ENCODE measurements around the gene ATP5F1A. TPM values are rescaled to one million over a fixed set of nuclear protein-coding genes. Genes with fewer than 3 reads are reported as not detected.

Gene ATP5F1A
- total and polyA plus RNA-seq, 2 donors (not counting 3 experiments of a cell fraction or from before 2014, with no cell fraction given): 405 to 585 TPM

DNA sequence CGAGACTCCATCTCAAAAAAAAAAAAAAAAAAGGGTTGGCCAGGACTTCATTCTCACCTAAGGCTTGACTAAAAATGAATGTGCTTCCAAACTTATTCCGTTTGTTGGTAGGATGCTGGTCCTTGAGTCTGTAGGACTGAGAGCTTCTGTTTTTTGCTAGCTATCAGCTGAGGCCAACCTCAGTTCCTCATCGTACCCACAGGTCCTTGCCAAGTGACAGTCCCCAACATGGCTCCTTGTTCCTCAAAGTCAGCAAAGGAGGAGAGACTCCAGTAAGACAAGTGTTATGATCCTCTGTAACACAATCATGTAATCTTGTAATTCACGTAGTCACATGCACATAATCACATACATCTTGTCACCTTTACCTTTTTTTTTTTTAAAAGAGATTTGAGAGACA, 43.1 kb upstream of the ATP5F1A start:
- no peak for DNase-seq (ENCODE audit: low read depth, low spot score)
- CTCF ChIA-PET: interaction anchor here (2.9 to 13.3 kb wide), 2 partner anchors 32 to 517 kb away, joined by 9 to 199 read pairs; partner anchors contain the start of gene LOXHD1
- Histone ChIP-seq H3K4me3 (replicated peaks in 1 of 3; ENCODE audit: insufficient read depth in 1 of 3, low read depth in 1 of 3, low read length in 3 of 3) (no peak overlapping the region), H3K9me1 (replicated peaks; ENCODE audit: control insufficient read depth, extremely low read depth, insufficient read depth, low read length) (no peaks in the 10 kb centered on the region), H3K9me3 (replicated peaks; ENCODE audit: control insufficient read depth, insufficient read depth, low read length) (no peaks in the 10 kb centered on the region), H3K4me2 (ENCODE audit: insufficient read depth, low read length) (no peak overlapping the region), H4K20me1 (replicated peaks; ENCODE audit: control insufficient read depth, extremely low read depth, insufficient read depth, low read length) (no peaks in the 10 kb centered on the region), H2AFZ (ENCODE audit: low read depth, low read length) (no peak overlapping the region), H3K27ac (ENCODE audit: insufficient read depth, low read depth, low read length) (no peak overlapping the region), H3K9ac (replicated peaks; ENCODE audit: extremely low read depth, insufficient read depth, low read length) (no peak overlapping the region), H3K36me3 (ENCODE audit: control insufficient read depth in 2 of 2, extremely low read depth in 1 of 2, insufficient read depth in 2 of 2, low read length in 2 of 2) (no peaks in the 10 kb centered on the region), H3K4me1 (ENCODE audit: control insufficient read depth, extremely low read depth, insufficient read depth, low read length) (no peaks in the 10 kb centered on the region), H3K27me3 (ENCODE audit: control insufficient read depth in 2 of 2, insufficient read depth in 2 of 2, low read length in 2 of 2) (no peaks in the 10 kb centered on the region), H3K79me2 (ENCODE audit: control insufficient read depth, insufficient read depth, low read length) (no peaks in the 10 kb centered on the region)
- no peak for TF ChIP-seq EZH2 (IDR thresholded peaks at IDR 0.05; ENCODE audit: borderline replicate concordance, low read depth, low read length, severe bottlenecking)
- no peak for TF ChIP-seq FOS (IDR thresholded peaks at IDR 0.05; ENCODE audit: borderline replicate concordance, insufficient read depth, low read length)
- TF ChIP-seq POLR2AphosphoS5 (IDR thresholded peaks at IDR 0.05; ENCODE audit: insufficient read depth, low read depth, low read length): no peak
- no peak for TF ChIP-seq MYC (IDR thresholded peaks at IDR 0.05; ENCODE audit: low read depth, low read length)
- TF ChIP-seq, protein P1, sequence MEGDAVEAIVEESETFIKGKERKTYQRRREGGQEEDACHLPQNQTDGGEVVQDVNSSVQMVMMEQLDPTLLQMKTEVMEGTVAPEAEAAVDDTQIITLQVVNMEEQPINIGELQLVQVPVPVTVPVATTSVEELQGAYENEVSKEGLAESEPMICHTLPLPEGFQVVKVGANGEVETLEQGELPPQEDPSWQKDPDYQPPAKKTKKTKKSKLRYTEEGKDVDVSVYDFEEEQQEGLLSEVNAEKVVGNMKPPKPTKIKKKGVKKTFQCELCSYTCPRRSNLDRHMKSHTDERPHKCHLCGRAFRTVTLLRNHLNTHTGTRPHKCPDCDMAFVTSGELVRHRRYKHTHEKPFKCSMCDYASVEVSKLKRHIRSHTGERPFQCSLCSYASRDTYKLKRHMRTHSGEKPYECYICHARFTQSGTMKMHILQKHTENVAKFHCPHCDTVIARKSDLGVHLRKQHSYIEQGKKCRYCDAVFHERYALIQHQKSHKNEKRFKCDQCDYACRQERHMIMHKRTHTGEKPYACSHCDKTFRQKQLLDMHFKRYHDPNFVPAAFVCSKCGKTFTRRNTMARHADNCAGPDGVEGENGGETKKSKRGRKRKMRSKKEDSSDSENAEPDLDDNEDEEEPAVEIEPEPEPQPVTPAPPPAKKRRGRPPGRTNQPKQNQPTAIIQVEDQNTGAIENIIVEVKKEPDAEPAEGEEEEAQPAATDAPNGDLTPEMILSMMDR (IDR thresholded peaks at IDR 0.05; ENCODE audit: extremely low read depth in 1 of 2, insufficient read depth in 1 of 2, low read depth in 1 of 2, low read length in 2 of 2): no peak
- TF ChIP-seq JUN (IDR thresholded peaks at IDR 0.05; ENCODE audit: borderline replicate concordance, insufficient read depth, insufficient read length, low read depth): no peak
- no peak for TF ChIP-seq POLR2A (IDR thresholded peaks at IDR 0.05; ENCODE audit: low read depth, low read length)
- no peak for TF ChIP-seq GATA2 (IDR thresholded peaks at IDR 0.05; ENCODE audit: insufficient read depth, insufficient read length, low read depth, low read length)
- TF ChIP-seq, protein P2, sequence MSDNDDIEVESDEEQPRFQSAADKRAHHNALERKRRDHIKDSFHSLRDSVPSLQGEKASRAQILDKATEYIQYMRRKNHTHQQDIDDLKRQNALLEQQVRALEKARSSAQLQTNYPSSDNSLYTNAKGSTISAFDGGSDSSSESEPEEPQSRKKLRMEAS (IDR thresholded peaks at IDR 0.05; ENCODE audit: insufficient read depth, insufficient read length): no peak
- intact Hi-C loops (cut with micrococcal nuclease) (no loop called here), dilution Hi-C loops (cut with MboI; ENCODE audit: extremely low pct_ligation_motif_present, low sequenced_read_pairs) (no loop called here)
- BruUV-seq (replicated peaks): no TSS peak
- POLR2A ChIA-PET: no interaction called here
- FAIRE-seq: no peak
